ENCODE measurements around the gene MMP24. TPM values are rescaled to one million over a fixed set of nuclear protein-coding genes. Genes with fewer than 3 reads are reported as not detected.

Gene MMP24
- total RNA-seq, 1 donor from 2014 or later: 1.9 TPM

GRCh38 chr20:35238735-35239134, 12.2 kb downstream of the MMP24 start:
- Histone ChIP-seq H3K27me3 (no peaks in the 10 kb centered on the region), H3K4me2 (no peak overlapping the region), H3K9me3 (ENCODE audit: low read depth) (no peaks in the 10 kb centered on the region), H3K4me3 (no peak overlapping the region), H3K36me3 (no peaks in the 10 kb centered on the region), H3K4me1 (no peaks in the 10 kb centered on the region), H3K9ac (no peak overlapping the region), H2AFZ (replicated peaks) (no peak overlapping the region), H3K79me2 (ENCODE audit: low read depth) (no peaks in the 10 kb centered on the region), H3F3A (ENCODE audit: low read depth) (no peaks in the 10 kb centered on the region), H3K27ac (no peak overlapping the region), H4K20me1 (ENCODE audit: low read depth) (no peaks in the 10 kb centered on the region)
- Mint-ChIP-seq H3K27me3 (ENCODE audit: insufficient read depth, low read depth) (peaks cover 4% of the 10 kb centered on the region), H3K36me3 (no peaks in the 10 kb centered on the region), H3K27ac (no peak overlapping the region), H3K4me1 (peaks cover 3% of the 10 kb centered on the region), H3K9me3 (no peaks in the 10 kb centered on the region), H3K4me3 (no peak overlapping the region)
- no peak for DNase-seq (ENCODE audit: low spot score)
- TF ChIP-seq EZH2 (IDR thresholded peaks at IDR 0.05) (no peak), EZH2phosphoT487 (IDR thresholded peaks at IDR 0.05) (no peak)
- TF ChIP-seq, protein P1, sequence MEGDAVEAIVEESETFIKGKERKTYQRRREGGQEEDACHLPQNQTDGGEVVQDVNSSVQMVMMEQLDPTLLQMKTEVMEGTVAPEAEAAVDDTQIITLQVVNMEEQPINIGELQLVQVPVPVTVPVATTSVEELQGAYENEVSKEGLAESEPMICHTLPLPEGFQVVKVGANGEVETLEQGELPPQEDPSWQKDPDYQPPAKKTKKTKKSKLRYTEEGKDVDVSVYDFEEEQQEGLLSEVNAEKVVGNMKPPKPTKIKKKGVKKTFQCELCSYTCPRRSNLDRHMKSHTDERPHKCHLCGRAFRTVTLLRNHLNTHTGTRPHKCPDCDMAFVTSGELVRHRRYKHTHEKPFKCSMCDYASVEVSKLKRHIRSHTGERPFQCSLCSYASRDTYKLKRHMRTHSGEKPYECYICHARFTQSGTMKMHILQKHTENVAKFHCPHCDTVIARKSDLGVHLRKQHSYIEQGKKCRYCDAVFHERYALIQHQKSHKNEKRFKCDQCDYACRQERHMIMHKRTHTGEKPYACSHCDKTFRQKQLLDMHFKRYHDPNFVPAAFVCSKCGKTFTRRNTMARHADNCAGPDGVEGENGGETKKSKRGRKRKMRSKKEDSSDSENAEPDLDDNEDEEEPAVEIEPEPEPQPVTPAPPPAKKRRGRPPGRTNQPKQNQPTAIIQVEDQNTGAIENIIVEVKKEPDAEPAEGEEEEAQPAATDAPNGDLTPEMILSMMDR (IDR thresholded peaks at IDR 0.05): no peak

DNA sequence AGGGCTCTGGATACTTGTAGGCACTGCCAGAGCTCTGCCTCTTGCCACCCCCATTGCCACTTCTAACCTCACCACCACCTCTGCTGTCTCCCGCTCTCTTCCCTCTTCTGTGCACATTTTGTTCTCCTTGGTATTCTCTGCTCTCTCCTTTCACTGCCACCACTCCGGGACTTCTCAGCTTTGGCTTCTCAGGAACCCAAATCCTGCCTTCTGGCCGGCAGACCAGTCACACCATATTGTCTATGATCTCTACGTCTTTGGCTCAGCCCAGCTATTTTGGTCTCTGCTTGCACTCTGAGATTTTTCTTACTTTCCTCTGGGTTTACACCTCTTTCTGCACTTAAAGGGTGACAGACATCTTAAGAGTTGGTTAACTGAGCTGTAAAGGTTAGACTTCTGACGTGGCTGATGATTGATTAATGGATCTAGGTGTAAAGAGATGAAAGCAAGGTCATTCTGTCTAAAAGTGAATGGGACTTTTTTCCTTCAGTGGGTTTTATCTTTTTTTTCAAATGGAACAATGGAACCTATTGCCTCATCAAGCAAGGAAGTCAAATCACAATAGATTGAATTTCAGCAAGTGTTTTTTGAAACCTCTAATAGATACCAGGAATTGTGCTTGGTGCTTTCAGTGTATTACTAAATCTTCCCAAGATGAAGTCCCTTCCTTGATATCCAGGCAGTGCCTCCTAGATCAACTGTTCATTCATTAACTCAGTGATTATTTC, 13.8 kb downstream of the MMP24 start:
- Mint-ChIP-seq H3K4me1 (peaks cover 3% of the 10 kb centered on the region), H3K36me3 (no peaks in the 10 kb centered on the region), H3K4me3 (no peak overlapping the region), H3K27me3 (ENCODE audit: insufficient read depth, low read depth) (peaks cover 3% of the 10 kb centered on the region), H3K27ac (no peak overlapping the region), H3K9me3 (no peaks in the 10 kb centered on the region)
- H3K9ac ChIP-seq: no peak overlapping the region
- no peaks in the 10 kb centered on the region for H3F3A ChIP-seq (ENCODE audit: low read depth)
- no peaks in the 10 kb centered on the region for H3K27me3 ChIP-seq
- H3K4me2 ChIP-seq: no peak overlapping the region
- H3K36me3 ChIP-seq: no peaks in the 10 kb centered on the region
- DNase-seq (ENCODE audit: low spot score): no peak
- H4K20me1 ChIP-seq (ENCODE audit: low read depth): no peaks in the 10 kb centered on the region
- no peak overlapping the region for H2AFZ ChIP-seq (replicated peaks)
- H3K9me3 ChIP-seq (ENCODE audit: low read depth): no peaks in the 10 kb centered on the region
- H3K27ac ChIP-seq: no peak overlapping the region
- no peaks in the 10 kb centered on the region for H3K79me2 ChIP-seq (ENCODE audit: low read depth)
- TF ChIP-seq EZH2phosphoT487 (IDR thresholded peaks at IDR 0.05): no peak
- no peak for TF ChIP-seq EZH2 (IDR thresholded peaks at IDR 0.05)
- TF ChIP-seq, protein P1 (IDR thresholded peaks at IDR 0.05): no peak
- no peaks in the 10 kb centered on the region for H3K4me1 ChIP-seq
- H3K4me3 ChIP-seq: no peak overlapping the region

- no peak overlapping the region for H3K27ac ChIP-seq
- no peaks in the 10 kb centered on the region for H3F3A ChIP-seq (ENCODE audit: low read depth)
- H3K4me3 ChIP-seq: no peak overlapping the region
- Mint-ChIP-seq H3K27me3 (ENCODE audit: insufficient read depth, low read depth) (peaks cover 3% of the 10 kb centered on the region), H3K27ac (no peak overlapping the region), H3K9me3 (no peaks in the 10 kb centered on the region), H3K36me3 (no peaks in the 10 kb centered on the region), H3K4me3 (no peak overlapping the region), H3K4me1 (peaks cover 3% of the 10 kb centered on the region)
- no peaks in the 10 kb centered on the region for H4K20me1 ChIP-seq (ENCODE audit: low read depth)
- H3K9ac ChIP-seq: no peak overlapping the region
- no peak overlapping the region for H3K4me2 ChIP-seq
- H3K9me3 ChIP-seq (ENCODE audit: low read depth): no peaks in the 10 kb centered on the region
- H2AFZ ChIP-seq (replicated peaks): no peak overlapping the region
- H3K36me3 ChIP-seq: no peaks in the 10 kb centered on the region
- TF ChIP-seq EZH2 (IDR thresholded peaks at IDR 0.05) (no peak), EZH2phosphoT487 (IDR thresholded peaks at IDR 0.05) (no peak)
- TF ChIP-seq, protein P1 (IDR thresholded peaks at IDR 0.05): no peak
- H3K27me3 ChIP-seq: no peaks in the 10 kb centered on the region
- DNase-seq (ENCODE audit: low spot score): no peak
- no peaks in the 10 kb centered on the region for H3K79me2 ChIP-seq (ENCODE audit: low read depth)
- no peaks in the 10 kb centered on the region for H3K4me1 ChIP-seq
These were observed 14.4 kb downstream of the MMP24 start for GRCh38 chr20:35240811-35241293.

Data from neural progenitor cell (in vitro differentiated cells).